Natural killer cell (primary cell): ENCODE data around the gene MPZL2. TPM values are rescaled to one million over a fixed set of nuclear protein-coding genes. Genes with fewer than 3 reads are reported as not detected.
A peak's percentile ranks its signal among the peaks of the same experiment; 100 is the strongest.

Source experiments
- ATAC-seq, 3 donors: fragments of 150-1000 bp in 2 of 3; fragments of 200-7000 bp in 1 of 3; cut with Tn5 transposase; 1 replicate in 1 of 3; 2 replicates in 2 of 3; pipeline ENCODE4 v1.10.0; 2021; ENCODE audit warnings: mild to moderate bottlenecking in 2 of 3, moderate library complexity in 2 of 3
- DNase-seq, 2 donors: peaks; one replicate each; pipeline versions ENCODE4 v3.0.0 to v3.0.0-alpha.2; 2013 to 2021; ENCODE audit warnings: mixed read lengths in 1 of 2
- H3K27ac ChIP-seq: one replicate; pipeline ENCODE4 v1.5.1; 2013; ENCODE audit warnings: mild to moderate bottlenecking, low read length
- H3K27me3 ChIP-seq: one replicate; pipeline ENCODE4 v1.6.1; 2013; ENCODE audit warnings: low read length; ENCODE audit not compliant: control insufficient read depth, insufficient read depth
- H3K36me3 ChIP-seq: one replicate; pipeline ENCODE4 v1.6.1; 2013; ENCODE audit warnings: low read length; ENCODE audit not compliant: control insufficient read depth, insufficient read depth
- H3K4me1 ChIP-seq: one replicate; pipeline ENCODE4 v1.6.1; 2013; ENCODE audit warnings: low read length; ENCODE audit not compliant: control insufficient read depth, insufficient read depth
- H3K4me3 ChIP-seq: one replicate; pipeline ENCODE4 v1.5.1; 2013; ENCODE audit warnings: low read length
- H3K9me3 ChIP-seq: one replicate; pipeline ENCODE4 v1.6.1; 2013; ENCODE audit warnings: low read length; ENCODE audit not compliant: control insufficient read depth, insufficient read depth
- H3K27ac Mint-ChIP-seq, 2 donors: one replicate each; pipeline ENCODE4 v1.8.0; 2022; ENCODE audit warnings: mild to moderate bottlenecking in 2 of 2, mixed read lengths in 2 of 2, moderate library complexity in 1 of 2
- H3K27me3 Mint-ChIP-seq, 2 donors: one replicate each; pipeline ENCODE4 v1.8.0; 2022; ENCODE audit warnings: low read depth in 2 of 2, mixed read lengths in 2 of 2
- H3K36me3 Mint-ChIP-seq: one replicate; pipeline ENCODE4 v1.8.0; 2022; ENCODE audit warnings: mixed read lengths
- H3K4me1 Mint-ChIP-seq, 2 donors: one replicate each; pipeline ENCODE4 v1.8.0; 2022; ENCODE audit warnings: mixed read lengths in 2 of 2
- H3K4me3 Mint-ChIP-seq: one replicate; pipeline ENCODE4 v1.8.0; 2022; ENCODE audit warnings: mild to moderate bottlenecking, moderate library complexity, mixed read lengths
- H3K9me3 Mint-ChIP-seq, 2 donors: one replicate each; pipeline ENCODE4 v1.8.0; 2022; ENCODE audit warnings: mixed read lengths in 2 of 2
- CTCF ChIP-seq: fragments of 200-600 bp; IDR thresholded peaks from one replicate; pipeline ENCODE4 v1.8.0; 2022; ENCODE audit warnings: antibody characterized with exemption
- WGBS: methylation state at CpG from one replicate; pipeline ENCODE4 v1.1.7; 2013; ENCODE audit warnings: missing lambda C conversion rate; ENCODE audit not compliant: insufficient coverage; 5-methylcytosine and 5-hydroxymethylcytosine counted together
- intact Hi-C: fragments of 100-400 bp; cut with micrococcal nuclease; formaldehyde crosslinking; loops from one replicate; pipeline ENCODE4 v1.14.2; 2022
- total RNA-seq, 4 donors: library from RNA; stranded (reverse); fragments of 120-200 nt in 1 of 4; gene quantifications; one replicate each; pipeline versions ENCODE4 v1.2.3 to v1.2.4, GENCODE V29; 2013 to 2022

Gene MPZL2
- total RNA-seq, 3 donors from 2014 or later (not counting 1 experiment from before 2014, with no cell fraction given), result 0.49 to 0.58 TPM; not detected in 1

- H3K27me3 Mint-ChIP-seq, result peaks cover 3 to 11% of the 10 kb centered on the region in 2 donors
- H3K36me3 Mint-ChIP-seq, result no peaks in the 10 kb centered on the region
- H3K4me3 ChIP-seq, result no peak overlapping the region
- H3K27ac ChIP-seq, result peak overlapping the region; percentile 34
- peaks cover 16% of the 10 kb centered on the region for H3K36me3 ChIP-seq
- H3K27me3 ChIP-seq, result no peaks in the 10 kb centered on the region
- H3K9me3 ChIP-seq, result no peaks in the 10 kb centered on the region
- TF ChIP-seq CTCF, result no peak
- H3K27ac Mint-ChIP-seq, result peak overlapping the region in 1 of 2 donors; percentile 34
- H3K4me1 ChIP-seq, result peaks cover 47% of the 10 kb centered on the region
- intact Hi-C loops, result loop anchor here (10.0 kb wide), 1 partner anchor 225 kb away; no protein-coding TSS in a partner anchor
- no peak for DNase-seq
- WGBS, result 56% methylated on average over 5 of the region's 5 CpGs
- H3K9me3 Mint-ChIP-seq, result no peaks in the 10 kb centered on the region
- H3K4me1 Mint-ChIP-seq, result peaks cover 38 to 39% of the 10 kb centered on the region in 2 donors
- peak overlapping the region; percentile 49 for H3K4me3 Mint-ChIP-seq
- no peak for ATAC-seq
Measured at GRCh38 chr11:118229274-118229847, 34.7 kb downstream of the MPZL2 start.

GRCh38 chr11:118227865-118228785 lies 36.0 kb downstream of the MPZL2 start:
- 5% methylated on average over 6 of the region's 8 CpGs for WGBS
- no peak overlapping the region for H3K4me3 ChIP-seq
- DNase-seq (peak; percentile 40 to 75), ATAC-seq (peak; percentile 43 to 85 (median 70))
- no peaks in the 10 kb centered on the region for H3K9me3 Mint-ChIP-seq
- H3K9me3 ChIP-seq, result no peaks in the 10 kb centered on the region
- TF ChIP-seq CTCF, result no peak
- no peaks in the 10 kb centered on the region for H3K27me3 ChIP-seq
- intact Hi-C loops, result loop anchor here (1.0 to 10.0 kb wide), 3 partner anchors 13 to 223 kb away; partner anchors contain the start of gene MPZL3
- peaks cover 9 to 23% of the 10 kb centered on the region in 2 donors for H3K27me3 Mint-ChIP-seq
- H3K27ac ChIP-seq, result peak overlapping the region; percentile 70
- H3K36me3 Mint-ChIP-seq, result no peaks in the 10 kb centered on the region
- peaks cover 54% of the 10 kb centered on the region for H3K4me1 ChIP-seq
- peaks cover 39 to 49% of the 10 kb centered on the region in 2 donors for H3K4me1 Mint-ChIP-seq
- peak overlapping the region; percentile 80 for H3K4me3 Mint-ChIP-seq
- H3K27ac Mint-ChIP-seq, result peak overlapping the region in 1 of 2 donors; percentile 77
- peaks cover 11% of the 10 kb centered on the region for H3K36me3 ChIP-seq

GRCh38 chr11:118226781-118227180 lies 37.3 kb downstream of the MPZL2 start:
- no peaks in the 10 kb centered on the region for H3K27me3 ChIP-seq
- peaks cover 39 to 49% of the 10 kb centered on the region in 2 donors for H3K4me1 Mint-ChIP-seq
- H3K36me3 Mint-ChIP-seq, result no peaks in the 10 kb centered on the region
- peak; percentile 22 to 35 (median 27) for ATAC-seq
- H3K27me3 Mint-ChIP-seq, result peaks cover 13 to 31% of the 10 kb centered on the region in 2 donors
- no peak for TF ChIP-seq CTCF
- peak overlapping the region; percentile 80 for H3K4me3 Mint-ChIP-seq
- no peaks in the 10 kb centered on the region for H3K9me3 Mint-ChIP-seq
- H3K4me3 ChIP-seq, result no peak overlapping the region
- WGBS, result 8% methylated on average over 2 of the region's 2 CpGs
- H3K27ac ChIP-seq, result peak overlapping the region; percentile 70
- peak overlapping the region in 1 of 2 donors; percentile 77 for H3K27ac Mint-ChIP-seq
- H3K4me1 ChIP-seq, result peaks cover 62% of the 10 kb centered on the region
- intact Hi-C loops, result loop anchor here (1.0 to 10.0 kb wide), 2 partner anchors 26 to 222 kb away; partner anchors contain the start of gene MPZL3
- DNase-seq, result peak in 1 of 2 donors; percentile 44
- H3K36me3 ChIP-seq, result peaks cover under 1% of the 10 kb centered on the region
- H3K9me3 ChIP-seq, result no peaks in the 10 kb centered on the region
